ENCODE data around the gene PLIN4. TPM values are rescaled to one million over a fixed set of nuclear protein-coding genes. Genes with fewer than 3 reads are reported as not detected.
A peak's percentile ranks its signal among the peaks of the same experiment; 100 is the strongest.

The PLIN4 gene
- total RNA-seq, 1 donor from 2014 or later = 69.5 TPM

GRCh38 chr19:4516939-4517300 lies 1.4 kb downstream of the PLIN4 start:
- DNase-seq (ENCODE audit: extremely low spot score in 2 of 2) = no peak
- intact Hi-C loops (cut with DNase I) = no loop called here
- H3K4me3 ChIP-seq = peak overlapping the region; percentile 22 to 38
- TF ChIP-seq POLR2A (IDR thresholded peaks at IDR 0.05) = no peak
- no peak for TF ChIP-seq CTCF (IDR thresholded peaks at IDR 0.05)
- no peaks in the 10 kb centered on the region for H3K36me3 ChIP-seq
- no peaks in the 10 kb centered on the region for H3K9me3 ChIP-seq
- no peak overlapping the region for H3K27ac ChIP-seq
- H3K27me3 ChIP-seq = no peaks in the 10 kb centered on the region
- H3K4me1 ChIP-seq = peaks cover 13% of the 10 kb centered on the region

- H3K4me1 ChIP-seq = peaks cover 13% of the 10 kb centered on the region
- intact Hi-C loops (cut with DNase I) = no loop called here
- H3K4me3 ChIP-seq = no peak overlapping the region
- no peaks in the 10 kb centered on the region for H3K27me3 ChIP-seq
- H3K9me3 ChIP-seq = no peaks in the 10 kb centered on the region
- TF ChIP-seq POLR2AphosphoS5 (IDR thresholded peaks at IDR 0.05; ENCODE audit: insufficient read depth in 1 of 2, low read depth in 1 of 2) (no peak), POLR2A (IDR thresholded peaks at IDR 0.05) (no peak), CTCF (IDR thresholded peaks at IDR 0.05) (no peak)
- DNase-seq (ENCODE audit: extremely low spot score in 2 of 2) = no peak
- no peak overlapping the region for H3K27ac ChIP-seq
- no peaks in the 10 kb centered on the region for H3K36me3 ChIP-seq
Measured at GRCh38 chr19:4516199-4516938, 1.9 kb downstream of the PLIN4 start.

DNA sequence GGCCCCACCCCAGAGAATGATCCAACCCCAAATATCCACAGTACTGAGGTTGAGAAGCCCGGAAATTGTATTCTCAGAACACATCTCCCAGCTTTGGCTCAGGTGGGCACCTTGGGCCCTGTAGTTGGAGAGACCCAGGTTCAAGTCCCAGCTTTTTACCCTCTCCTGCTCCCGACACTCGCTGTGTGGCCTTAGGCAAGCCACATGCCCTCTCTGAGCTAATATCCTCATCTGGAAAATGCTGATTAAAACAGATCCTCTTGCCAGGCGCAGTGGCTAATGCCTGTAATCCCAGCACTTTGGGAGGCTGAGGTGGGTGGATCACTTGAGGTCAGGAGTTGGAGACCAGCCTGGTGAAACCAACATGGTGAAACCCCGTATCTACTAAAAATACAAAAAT lies 2.6 kb downstream of the PLIN4 start:
- Histone ChIP-seq H3K9me3 (no peaks in the 10 kb centered on the region), H3K27ac (no peak overlapping the region), H3K27me3 (no peaks in the 10 kb centered on the region), H3K36me3 (no peaks in the 10 kb centered on the region), H3K4me3 (no peak overlapping the region), H3K4me1 (peaks cover 13% of the 10 kb centered on the region)
- DNase-seq (ENCODE audit: extremely low spot score in 2 of 2) = no peak
- intact Hi-C loops (cut with DNase I) = no loop called here
- TF ChIP-seq CTCF (IDR thresholded peaks at IDR 0.05) (no peak), POLR2AphosphoS5 (IDR thresholded peaks at IDR 0.05; ENCODE audit: insufficient read depth in 1 of 2, low read depth in 1 of 2) (no peak), POLR2A (IDR thresholded peaks at IDR 0.05) (no peak)

DNA sequence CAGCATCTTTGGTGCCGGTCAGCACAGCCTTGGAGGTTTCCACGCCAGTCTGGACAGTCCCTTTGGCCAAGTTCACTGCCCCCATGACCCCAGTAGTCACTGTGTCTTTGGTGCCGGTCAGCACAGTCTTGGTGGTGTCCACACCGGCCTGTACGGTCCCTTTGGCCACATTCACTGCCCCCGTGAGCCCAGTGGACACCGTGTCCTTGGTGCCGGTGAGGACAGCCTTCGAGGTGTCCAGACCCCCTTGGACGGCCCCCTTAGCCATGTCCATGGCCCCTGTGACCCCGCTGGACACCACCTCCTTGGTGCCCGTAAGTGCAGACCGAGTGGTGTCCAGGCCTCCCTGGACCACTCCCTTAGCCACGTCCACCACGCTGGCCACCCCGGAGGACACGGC lies 5.0 kb downstream of the PLIN4 start:
- Histone ChIP-seq H3K36me3 (no peaks in the 10 kb centered on the region), H3K4me1 (peaks cover 3% of the 10 kb centered on the region), H3K4me3 (no peak overlapping the region), H3K9me3 (no peaks in the 10 kb centered on the region), H3K27ac (no peak overlapping the region), H3K27me3 (no peaks in the 10 kb centered on the region)
- intact Hi-C loops (cut with DNase I) = no loop called here
- no peak for DNase-seq (ENCODE audit: extremely low spot score in 2 of 2)
- no peak for TF ChIP-seq CTCF (IDR thresholded peaks at IDR 0.05)
- no peak for TF ChIP-seq POLR2A (IDR thresholded peaks at IDR 0.05)
- no peak for TF ChIP-seq POLR2AphosphoS5 (IDR thresholded peaks at IDR 0.05; ENCODE audit: insufficient read depth in 1 of 2, low read depth in 1 of 2)

DNA sequence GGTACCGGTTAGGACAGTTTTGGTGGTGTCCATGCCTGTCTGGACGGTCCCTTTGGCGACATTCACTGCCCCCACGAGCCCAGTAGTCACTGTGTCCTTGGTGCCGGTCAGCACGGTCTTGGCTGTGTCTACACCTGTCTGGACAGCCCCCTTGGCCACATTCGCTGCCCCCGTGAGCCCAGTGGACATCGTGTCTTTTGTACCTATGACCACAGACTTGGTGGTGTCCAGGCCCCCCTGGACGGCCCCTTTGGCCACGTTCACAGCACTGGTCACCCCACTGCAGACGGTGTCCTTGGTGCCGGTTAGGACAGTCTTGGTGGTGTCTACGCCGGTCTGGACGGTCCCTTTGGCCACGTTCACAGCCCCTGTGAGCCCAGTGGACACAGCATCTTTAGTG lies 6.2 kb downstream of the PLIN4 start:
- Histone ChIP-seq H3K27ac (no peak overlapping the region), H3K36me3 (no peaks in the 10 kb centered on the region)
- DNase-seq (ENCODE audit: extremely low spot score in 2 of 2) = no peak

More for the DNA sequence above, 6.2 kb downstream of the PLIN4 start:
- intact Hi-C loops (cut with DNase I) = no loop called here
- Histone ChIP-seq H3K4me3 (no peak overlapping the region), H3K27me3 (no peaks in the 10 kb centered on the region), H3K4me1 (no peaks in the 10 kb centered on the region), H3K9me3 (no peaks in the 10 kb centered on the region)
- TF ChIP-seq POLR2A (IDR thresholded peaks at IDR 0.05) = no peak
- TF ChIP-seq CTCF (IDR thresholded peaks at IDR 0.05) = no peak
- TF ChIP-seq POLR2AphosphoS5 (IDR thresholded peaks at IDR 0.05; ENCODE audit: insufficient read depth in 1 of 2, low read depth in 1 of 2) = no peak

Data from vagina (tissue), 2 donors.